Measurements from ENCODE around the gene LRRC7.

DNA sequence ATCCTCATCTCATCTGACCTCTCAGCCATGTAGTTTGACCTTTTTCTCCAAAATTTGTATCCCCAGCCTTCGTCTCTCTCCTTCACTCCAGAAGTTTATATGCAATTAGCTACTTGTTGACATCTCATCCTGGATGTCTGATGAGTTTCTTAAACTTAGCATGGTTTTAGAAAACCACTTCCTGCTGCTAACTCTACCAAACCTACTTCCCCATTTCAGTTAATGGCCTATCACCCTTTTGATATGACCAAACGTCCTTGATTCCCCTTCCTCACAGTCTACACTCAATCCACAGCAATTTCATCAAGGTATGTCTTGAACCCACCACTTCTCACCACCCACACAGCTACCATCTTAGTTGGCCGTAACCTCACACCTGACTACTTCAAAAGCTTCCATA lies 515.8 kb downstream of the LRRC7 start:
- TF ChIP-seq, protein P1, sequence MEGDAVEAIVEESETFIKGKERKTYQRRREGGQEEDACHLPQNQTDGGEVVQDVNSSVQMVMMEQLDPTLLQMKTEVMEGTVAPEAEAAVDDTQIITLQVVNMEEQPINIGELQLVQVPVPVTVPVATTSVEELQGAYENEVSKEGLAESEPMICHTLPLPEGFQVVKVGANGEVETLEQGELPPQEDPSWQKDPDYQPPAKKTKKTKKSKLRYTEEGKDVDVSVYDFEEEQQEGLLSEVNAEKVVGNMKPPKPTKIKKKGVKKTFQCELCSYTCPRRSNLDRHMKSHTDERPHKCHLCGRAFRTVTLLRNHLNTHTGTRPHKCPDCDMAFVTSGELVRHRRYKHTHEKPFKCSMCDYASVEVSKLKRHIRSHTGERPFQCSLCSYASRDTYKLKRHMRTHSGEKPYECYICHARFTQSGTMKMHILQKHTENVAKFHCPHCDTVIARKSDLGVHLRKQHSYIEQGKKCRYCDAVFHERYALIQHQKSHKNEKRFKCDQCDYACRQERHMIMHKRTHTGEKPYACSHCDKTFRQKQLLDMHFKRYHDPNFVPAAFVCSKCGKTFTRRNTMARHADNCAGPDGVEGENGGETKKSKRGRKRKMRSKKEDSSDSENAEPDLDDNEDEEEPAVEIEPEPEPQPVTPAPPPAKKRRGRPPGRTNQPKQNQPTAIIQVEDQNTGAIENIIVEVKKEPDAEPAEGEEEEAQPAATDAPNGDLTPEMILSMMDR (conservative IDR thresholded peaks at IDR 0.05; ENCODE audit: low read length): no peak
- TF ChIP-seq EZH2phosphoT487 (IDR thresholded peaks at IDR 0.05; ENCODE audit: borderline replicate concordance): no peak
